ENCODE data around the gene MYH14.

Gene MYH14

GRCh38 chr19:50249636-50250035 is 46.2 kb downstream of the MYH14 start:
- Histone ChIP-seq H3K9ac (ENCODE audit: low read length) (no peak overlapping the region), H3K36me3 (replicated peaks; ENCODE audit: low read depth, low read length) (peaks cover 7% of the 10 kb centered on the region), H3K4me3 (ENCODE audit: low read length) (no peak overlapping the region), H2AFZ (ENCODE audit: low read depth, low read length) (no peak overlapping the region), H3K27ac (ENCODE audit: low read length) (no peak overlapping the region), H3K9me3 (ENCODE audit: insufficient read depth, low read length) (peaks cover 16% of the 10 kb centered on the region; the same call in 1 of the 2 replicates), H3K4me1 (ENCODE audit: low read length) (peaks cover 14% of the 10 kb centered on the region), H3K27me3 (ENCODE audit: low read depth, low read length) (peaks cover 8% of the 10 kb centered on the region; the same call in 1 of the 2 replicates), H3K4me2 (ENCODE audit: low read length) (no peak overlapping the region), H3K79me2 (ENCODE audit: low read length) (no peaks in the 10 kb centered on the region), H4K20me1 (ENCODE audit: insufficient read depth, low read length) (no peaks in the 10 kb centered on the region)
- TF ChIP-seq EZH2phosphoT487 (IDR thresholded peaks at IDR 0.05; ENCODE audit: low read depth) (no peak), CTCF (IDR thresholded peaks at IDR 0.05; ENCODE audit: low read depth, low read length) (no peak)

- peaks cover 21% of the 10 kb centered on the region; the same call in 1 of the 2 replicates for H3K9me3 ChIP-seq (ENCODE audit: insufficient read depth, low read length)
- TF ChIP-seq CTCF (IDR thresholded peaks at IDR 0.05; ENCODE audit: low read depth, low read length) (no peak), EZH2phosphoT487 (IDR thresholded peaks at IDR 0.05; ENCODE audit: low read depth) (no peak)
These were observed 47.2 kb downstream of the MYH14 start for GRCh38 chr19:50250450-50251136.

GRCh38 chr19:50252111-50252886 is 48.9 kb downstream of the MYH14 start:
- peaks cover 15% of the 10 kb centered on the region; the same call in 1 of the 2 replicates for H3K27me3 ChIP-seq (ENCODE audit: low read depth, low read length)
- 0 out of 2 replicates have a peak overlapping the region, but pooled peaks have one; percentile 5 for H3K4me3 ChIP-seq (ENCODE audit: low read length)
- H3K4me2 ChIP-seq (ENCODE audit: low read length) = peak overlapping the region; percentile 40
- peak overlapping the region; percentile 18; the same call in 1 of the 2 replicates for H3K9ac ChIP-seq (ENCODE audit: low read length)
- peaks cover 13% of the 10 kb centered on the region for H3K36me3 ChIP-seq (replicated peaks; ENCODE audit: low read depth, low read length)
- H3K27ac ChIP-seq (ENCODE audit: low read length) = peak overlapping the region; percentile 1; the same call in 1 of the 2 replicates
- peaks cover 14% of the 10 kb centered on the region for H3K4me1 ChIP-seq (ENCODE audit: low read length)
- H4K20me1 ChIP-seq (ENCODE audit: insufficient read depth, low read length) = no peaks in the 10 kb centered on the region
- TF ChIP-seq EZH2phosphoT487 (IDR thresholded peaks at IDR 0.05; ENCODE audit: low read depth) (no peak), CTCF (IDR thresholded peaks at IDR 0.05; ENCODE audit: low read depth, low read length) (peak; percentile 90)
- H3K9me3 ChIP-seq (ENCODE audit: insufficient read depth, low read length) = peaks cover 28% of the 10 kb centered on the region
- no peaks in the 10 kb centered on the region for H3K79me2 ChIP-seq (ENCODE audit: low read length)
- H2AFZ ChIP-seq (ENCODE audit: low read depth, low read length) = peak overlapping the region; percentile 56; the same call in 1 of the 2 replicates

More at GRCh38 chr19:50250450-50251136, 47.2 kb downstream of the MYH14 start:
- Histone ChIP-seq H3K79me2 (ENCODE audit: low read length) (no peaks in the 10 kb centered on the region), H3K4me1 (ENCODE audit: low read length) (peaks cover 14% of the 10 kb centered on the region), H3K27ac (ENCODE audit: low read length) (no peak overlapping the region), H3K4me3 (ENCODE audit: low read length) (no peak overlapping the region), H3K9ac (ENCODE audit: low read length) (no peak overlapping the region), H3K4me2 (ENCODE audit: low read length) (no peak overlapping the region), H3K36me3 (replicated peaks; ENCODE audit: low read depth, low read length) (peaks cover 7% of the 10 kb centered on the region), H3K27me3 (ENCODE audit: low read depth, low read length) (peaks cover 10% of the 10 kb centered on the region; the same call in 1 of the 2 replicates), H4K20me1 (ENCODE audit: insufficient read depth, low read length) (no peaks in the 10 kb centered on the region), H2AFZ (ENCODE audit: low read depth, low read length) (no peak overlapping the region)

- peaks cover 15% of the 10 kb centered on the region; the same call in 1 of the 2 replicates for H3K27me3 ChIP-seq (ENCODE audit: low read depth, low read length)
- peaks cover 14% of the 10 kb centered on the region for H3K4me1 ChIP-seq (ENCODE audit: low read length)
- TF ChIP-seq CTCF (IDR thresholded peaks at IDR 0.05; ENCODE audit: low read depth, low read length) (no peak), EZH2phosphoT487 (IDR thresholded peaks at IDR 0.05; ENCODE audit: low read depth) (no peak)
- H3K4me3 ChIP-seq (ENCODE audit: low read length) = 0 out of 2 replicates have a peak overlapping the region, but pooled peaks have one; percentile 5
- peaks cover 28% of the 10 kb centered on the region for H3K9me3 ChIP-seq (ENCODE audit: insufficient read depth, low read length)
- H4K20me1 ChIP-seq (ENCODE audit: insufficient read depth, low read length) = no peaks in the 10 kb centered on the region
- peaks cover 13% of the 10 kb centered on the region for H3K36me3 ChIP-seq (replicated peaks; ENCODE audit: low read depth, low read length)
- H3K79me2 ChIP-seq (ENCODE audit: low read length) = no peaks in the 10 kb centered on the region
- no peak overlapping the region for H3K27ac ChIP-seq (ENCODE audit: low read length)
- peak overlapping the region; percentile 40; the same call in 1 of the 2 replicates for H3K4me2 ChIP-seq (ENCODE audit: low read length)
- H3K9ac ChIP-seq (ENCODE audit: low read length) = no peak overlapping the region
- H2AFZ ChIP-seq (ENCODE audit: low read depth, low read length) = no peak overlapping the region
These were observed 49.5 kb downstream of the MYH14 start for GRCh38 chr19:50252887-50253268.
